OCI-LY1 (cell line): Measurements from ENCODE around the gene DDAH1.

Source experiments
- EZH2 ChIP-seq: fragments of 200-600 bp; sonication (generic), shearing (Covaris generic); IDR thresholded peaks from 2 replicates; pipeline ENCODE4 v1.8.0; 2017; ENCODE audit warnings: borderline replicate concordance, mixed run types, mild to moderate bottlenecking, antibody characterized with exemption, low read length, moderate library complexity, mixed read lengths
- TF ChIP-seq, protein P1 (sequence below): fragments of 200-600 bp; sonication (generic), shearing (Covaris generic); IDR thresholded peaks from 2 replicates; pipeline ENCODE4 v1.5.1; 2017; ENCODE audit warnings: mild to moderate bottlenecking, antibody characterized with exemption, low read length, moderate library complexity, mixed read lengths

DNA sequence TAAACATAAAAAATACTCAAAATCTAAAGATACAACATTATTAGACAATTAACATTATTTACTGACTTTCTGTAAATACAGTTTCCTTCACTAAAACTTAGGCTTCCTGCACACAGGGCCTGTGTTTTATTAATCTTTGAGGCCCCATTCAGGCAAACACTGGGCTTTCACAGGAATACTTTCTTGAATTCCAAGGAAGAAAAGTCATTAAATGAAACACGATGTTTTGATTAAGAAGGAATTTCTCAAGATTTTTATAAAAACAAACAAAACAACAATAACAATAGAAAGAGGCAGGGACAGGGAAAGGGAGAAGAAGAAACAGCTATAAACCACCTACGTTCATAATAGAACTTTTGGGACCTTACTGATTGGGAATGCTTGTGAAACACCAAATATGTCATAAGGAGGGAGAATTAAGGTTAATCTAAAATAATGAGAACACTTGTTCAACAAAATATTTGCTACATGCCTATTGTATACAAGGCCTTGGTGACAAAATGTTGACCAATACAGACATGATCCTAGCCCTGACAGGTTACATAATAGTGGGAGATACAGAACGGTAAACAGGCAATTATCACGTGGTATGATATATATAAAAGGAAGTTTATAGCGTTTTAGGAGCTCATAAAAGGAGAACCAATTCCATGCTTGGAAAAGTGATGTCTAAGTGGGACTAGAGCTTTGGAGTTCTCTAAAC, 3.6 kb downstream of the DDAH1 start:
- TF ChIP-seq, protein P1, sequence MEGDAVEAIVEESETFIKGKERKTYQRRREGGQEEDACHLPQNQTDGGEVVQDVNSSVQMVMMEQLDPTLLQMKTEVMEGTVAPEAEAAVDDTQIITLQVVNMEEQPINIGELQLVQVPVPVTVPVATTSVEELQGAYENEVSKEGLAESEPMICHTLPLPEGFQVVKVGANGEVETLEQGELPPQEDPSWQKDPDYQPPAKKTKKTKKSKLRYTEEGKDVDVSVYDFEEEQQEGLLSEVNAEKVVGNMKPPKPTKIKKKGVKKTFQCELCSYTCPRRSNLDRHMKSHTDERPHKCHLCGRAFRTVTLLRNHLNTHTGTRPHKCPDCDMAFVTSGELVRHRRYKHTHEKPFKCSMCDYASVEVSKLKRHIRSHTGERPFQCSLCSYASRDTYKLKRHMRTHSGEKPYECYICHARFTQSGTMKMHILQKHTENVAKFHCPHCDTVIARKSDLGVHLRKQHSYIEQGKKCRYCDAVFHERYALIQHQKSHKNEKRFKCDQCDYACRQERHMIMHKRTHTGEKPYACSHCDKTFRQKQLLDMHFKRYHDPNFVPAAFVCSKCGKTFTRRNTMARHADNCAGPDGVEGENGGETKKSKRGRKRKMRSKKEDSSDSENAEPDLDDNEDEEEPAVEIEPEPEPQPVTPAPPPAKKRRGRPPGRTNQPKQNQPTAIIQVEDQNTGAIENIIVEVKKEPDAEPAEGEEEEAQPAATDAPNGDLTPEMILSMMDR: no peak
- TF ChIP-seq EZH2: no peak
